ENCODE results near the gene ELOVL2. TPM values are rescaled to one million over a fixed set of nuclear protein-coding genes. Genes with fewer than 3 reads are reported as not detected.
"Not testable (repeated sequence)": the region's sequence is repeated elsewhere in the genome, so short reads cannot be mapped to it uniquely, and the experiment has no call there.

The ELOVL2 gene
- total RNA-seq, 2 donors from 2014 or later = not detected

GRCh38 chr6:11012295-11012754, 31.8 kb downstream of the ELOVL2 start:
- no peak overlapping the region for H3K27ac Mint-ChIP-seq
- H3K36me3 Mint-ChIP-seq = no peaks in the 10 kb centered on the region
- no peak for ATAC-seq
- DNase-seq (ENCODE audit: low spot score in 2 of 2) = no peak
- H3K9me3 Mint-ChIP-seq = no peaks in the 10 kb centered on the region

GRCh38 chr6:11011787-11012234, 32.3 kb downstream of the ELOVL2 start:
- no peaks in the 10 kb centered on the region for H3K36me3 Mint-ChIP-seq
- ATAC-seq (no peak), DNase-seq (ENCODE audit: low spot score in 2 of 2) (no peak)
- H3K9me3 Mint-ChIP-seq = no peaks in the 10 kb centered on the region
- no peak overlapping the region for H3K27ac Mint-ChIP-seq

DNA sequence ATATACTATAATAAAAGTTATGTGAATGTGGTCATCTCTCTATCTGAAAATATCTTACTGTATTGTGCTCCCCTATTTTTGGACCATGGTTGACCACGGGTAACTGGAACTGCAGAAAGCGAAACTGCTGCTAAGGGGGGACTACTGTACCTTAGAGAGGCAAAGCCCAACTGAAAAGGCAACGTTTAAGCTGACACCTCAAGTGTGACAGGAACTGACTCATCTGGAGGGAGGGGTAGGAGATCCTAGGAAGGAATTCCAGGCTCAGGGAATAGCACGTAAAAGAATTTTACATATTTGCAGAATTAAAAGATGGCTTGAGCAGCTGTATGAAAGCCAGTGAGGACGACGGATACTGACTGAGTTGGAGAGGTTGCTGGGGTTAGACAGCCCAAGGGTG, 34.8 kb downstream of the ELOVL2 start:
- Mint-ChIP-seq H3K9me3 (no peaks in the 10 kb centered on the region), H3K27ac (no peak overlapping the region), H3K36me3 (no peaks in the 10 kb centered on the region)
- no peak for DNase-seq (ENCODE audit: low spot score in 2 of 2)
- no peak for ATAC-seq

DNA sequence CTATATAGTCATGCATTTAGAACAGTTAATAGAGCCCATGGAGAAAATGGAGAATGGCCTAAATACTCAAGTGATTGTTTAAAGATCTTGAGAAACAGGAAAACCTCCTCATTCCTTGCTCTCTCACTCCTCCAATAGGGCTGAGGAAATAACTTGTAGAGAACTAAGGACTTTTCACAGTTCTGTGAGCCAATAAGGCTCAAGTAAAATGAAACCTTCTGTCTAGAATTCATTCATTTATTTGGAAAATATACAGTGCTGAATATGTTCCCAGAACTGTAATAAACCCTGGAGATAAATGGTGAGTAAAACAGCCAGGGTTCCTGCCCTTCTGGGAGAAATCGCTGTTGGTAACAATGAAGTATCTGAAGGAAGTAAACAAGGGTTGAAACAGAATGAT, 35.3 kb downstream of the ELOVL2 start:
- ATAC-seq (no peak), DNase-seq (ENCODE audit: low spot score in 2 of 2) (no peak)
- no peaks in the 10 kb centered on the region for H3K36me3 Mint-ChIP-seq
- H3K27ac Mint-ChIP-seq = no peak overlapping the region
- H3K9me3 Mint-ChIP-seq = no peaks in the 10 kb centered on the region

DNA sequence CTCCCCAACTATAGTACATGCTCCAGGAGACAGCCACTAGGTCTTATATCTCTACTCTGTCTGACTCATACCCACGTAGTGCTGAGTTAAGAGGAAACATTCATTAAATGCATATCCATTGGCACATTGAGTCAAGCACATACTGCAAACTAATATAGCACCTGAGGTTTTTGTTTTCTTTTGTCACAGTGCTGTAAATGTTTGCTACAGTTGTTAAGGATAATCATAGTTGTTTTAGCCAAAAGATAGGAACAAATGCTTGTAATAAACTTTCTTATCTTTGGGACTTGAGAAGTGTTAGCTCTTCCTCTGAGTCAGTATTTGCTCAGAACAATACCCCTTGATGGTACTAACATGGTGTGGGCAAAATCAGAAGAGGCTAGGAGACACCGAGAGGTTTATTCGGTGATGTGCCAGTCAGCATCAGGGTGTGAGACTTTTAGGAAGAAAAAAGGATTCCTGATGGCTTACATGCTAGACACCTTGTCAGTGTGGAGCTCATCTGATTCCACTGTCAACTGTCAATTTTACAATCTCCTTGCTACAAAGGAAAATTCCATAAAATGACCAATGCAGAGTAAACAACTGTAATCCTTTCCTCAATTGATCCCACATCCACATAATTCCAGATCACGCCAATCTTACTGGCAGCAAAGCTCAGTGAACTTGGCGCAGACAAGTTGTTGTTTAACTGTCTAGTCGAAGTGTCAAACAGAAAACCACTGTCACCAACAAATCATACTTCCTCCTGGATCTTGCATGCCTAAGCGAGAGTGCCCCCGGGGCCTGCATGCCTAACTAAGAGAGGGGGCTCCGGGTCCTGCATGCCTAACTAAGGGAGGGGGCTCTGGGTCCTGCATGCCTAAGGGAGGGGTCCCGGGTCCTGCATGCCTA, 36.1 kb downstream of the ELOVL2 start:
- H3K36me3 Mint-ChIP-seq = no peaks in the 10 kb centered on the region
- H3K9me3 Mint-ChIP-seq = no peaks in the 10 kb centered on the region
- ATAC-seq = peak in 1 of 2 donors; percentile 91

GRCh38 chr6:11006061-11006460, 38.0 kb downstream of the ELOVL2 start:
- Mint-ChIP-seq H3K27ac (no peak overlapping the region), H3K36me3 (no peaks in the 10 kb centered on the region), H3K9me3 (no peaks in the 10 kb centered on the region)
- DNase-seq (ENCODE audit: low spot score in 2 of 2) = no peak
- no peak for ATAC-seq

More for the DNA sequence above, 36.1 kb downstream of the ELOVL2 start:
- H3K27ac Mint-ChIP-seq = no peak overlapping the region
- no peak for DNase-seq (ENCODE audit: low spot score in 2 of 2)

DNA sequence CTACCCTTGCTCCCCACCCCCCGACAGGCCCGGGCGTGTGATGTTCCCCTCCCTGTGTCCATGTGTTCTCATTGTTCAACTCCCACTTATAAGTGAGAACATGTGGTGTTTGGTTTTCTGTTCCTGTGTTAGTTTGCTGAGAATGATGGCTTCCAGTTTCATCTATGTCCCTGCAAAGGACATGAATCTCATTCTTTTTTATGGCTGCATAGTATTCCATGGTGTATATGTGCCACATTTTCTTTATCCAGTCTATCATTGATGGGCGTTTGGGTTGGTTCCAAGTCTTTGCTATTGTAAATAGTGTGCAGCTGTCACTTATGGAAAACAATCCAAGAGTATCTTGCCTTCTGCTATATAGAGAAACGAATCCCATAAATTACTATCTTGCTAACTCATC, 40.8 kb downstream of the ELOVL2 start:
- not testable (repeated sequence) for H3K27ac Mint-ChIP-seq; DNase-seq (ENCODE audit: low spot score in 2 of 2); ATAC-seq; H3K36me3 Mint-ChIP-seq; H3K9me3 Mint-ChIP-seq

DNA sequence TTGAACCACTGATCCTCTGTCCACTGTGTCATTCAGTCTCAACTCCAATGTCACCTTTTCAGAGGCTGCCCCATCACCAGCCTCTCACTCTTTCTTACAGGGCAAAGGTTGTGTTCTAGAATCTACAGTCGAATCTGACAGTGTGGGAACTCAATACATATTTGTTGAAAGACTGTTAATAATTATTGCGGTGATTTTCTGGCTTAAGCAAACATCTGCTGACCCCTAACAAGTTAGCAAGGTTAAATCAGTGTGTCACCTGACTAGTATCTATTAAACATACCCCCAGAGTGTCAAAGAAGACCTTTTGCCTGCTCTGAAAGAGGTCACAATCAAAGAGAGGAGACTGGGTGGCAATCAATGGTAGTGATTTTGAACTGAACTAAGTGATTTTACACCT, 41.9 kb downstream of the ELOVL2 start:
- no peaks in the 10 kb centered on the region for H3K9me3 Mint-ChIP-seq
- no peaks in the 10 kb centered on the region for H3K36me3 Mint-ChIP-seq
- DNase-seq (ENCODE audit: low spot score in 2 of 2) = no peak
- ATAC-seq = no peak
- no peak overlapping the region for H3K27ac Mint-ChIP-seq

- DNase-seq (ENCODE audit: low spot score in 2 of 2) (no peak), ATAC-seq (no peak)
- H3K36me3 Mint-ChIP-seq = no peaks in the 10 kb centered on the region
- H3K9me3 Mint-ChIP-seq = no peaks in the 10 kb centered on the region
- H3K27ac Mint-ChIP-seq = peak overlapping the region in 1 of 2 donors; percentile 13
Measured at GRCh38 chr6:10999994-11000393, 44.1 kb downstream of the ELOVL2 start.

DNA sequence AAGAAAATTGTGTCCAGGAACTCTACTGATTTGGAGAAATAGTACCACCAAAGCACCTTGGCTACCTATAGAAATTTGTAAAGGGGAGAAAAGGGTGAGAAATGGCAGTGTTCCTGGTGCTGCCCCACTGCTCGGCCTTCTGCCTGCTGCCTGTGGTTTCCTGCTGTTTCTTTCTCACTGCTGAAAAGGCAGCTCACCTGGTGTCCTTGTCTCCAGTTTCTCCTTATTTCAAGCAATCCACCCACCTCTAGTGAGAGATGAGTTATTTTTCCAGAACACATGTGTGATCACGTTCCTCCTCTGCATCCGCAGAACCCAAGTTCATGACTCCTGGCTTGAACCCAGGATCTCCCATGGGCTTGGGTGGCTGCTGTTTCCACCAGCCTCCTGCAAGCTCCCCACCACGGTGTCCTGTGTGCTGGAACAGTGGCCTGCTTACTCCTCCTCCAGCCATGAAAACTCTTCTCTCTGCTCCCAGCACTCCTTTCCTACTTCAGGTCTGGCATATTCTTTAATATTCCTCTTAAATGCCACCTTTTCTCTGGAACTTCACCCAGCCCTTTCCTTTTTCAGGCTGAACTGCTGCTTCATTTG, 48.9 kb downstream of the ELOVL2 start:
- ATAC-seq (no peak), DNase-seq (ENCODE audit: low spot score in 2 of 2) (no peak)
- Mint-ChIP-seq H3K27ac (no peak overlapping the region), H3K36me3 (no peaks in the 10 kb centered on the region), H3K9me3 (no peaks in the 10 kb centered on the region)

- DNase-seq (ENCODE audit: low spot score in 2 of 2) = no peak
- H3K36me3 Mint-ChIP-seq = no peaks in the 10 kb centered on the region
- no peak for ATAC-seq
- no peak overlapping the region for H3K27ac Mint-ChIP-seq
- no peaks in the 10 kb centered on the region for H3K9me3 Mint-ChIP-seq
Measured at GRCh38 chr6:10993896-10994295, 50.2 kb downstream of the ELOVL2 start.

GRCh38 chr6:10991115-10991514, 53.0 kb downstream of the ELOVL2 start:
- Mint-ChIP-seq H3K36me3 (no peaks in the 10 kb centered on the region), H3K27ac (no peak overlapping the region), H3K9me3 (no peaks in the 10 kb centered on the region)
- ATAC-seq = no peak
- no peak for DNase-seq (ENCODE audit: low spot score in 2 of 2)

DNA sequence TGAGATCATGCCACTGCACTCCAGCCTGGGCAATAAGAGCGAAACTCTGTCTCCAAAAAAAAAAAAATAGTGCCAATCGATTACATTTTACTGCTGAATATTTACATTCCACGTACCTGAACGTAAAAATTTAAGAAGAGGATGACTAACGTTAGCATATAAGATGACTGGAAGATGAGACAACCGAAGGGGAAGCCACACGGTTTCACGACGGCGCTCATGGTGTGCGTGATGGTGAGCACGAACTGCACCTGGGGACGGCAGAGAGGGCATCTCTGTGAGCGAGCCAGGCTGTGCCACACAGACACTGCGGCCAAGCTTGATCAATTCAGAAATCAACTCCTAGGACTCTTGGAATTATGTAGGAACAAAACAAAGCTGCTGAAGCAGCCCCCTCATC, 54.5 kb downstream of the ELOVL2 start:
- Mint-ChIP-seq H3K27ac (no peak overlapping the region), H3K9me3 (no peaks in the 10 kb centered on the region), H3K36me3 (no peaks in the 10 kb centered on the region)
- DNase-seq (ENCODE audit: low spot score in 2 of 2) = no peak
- no peak for ATAC-seq

GRCh38 chr6:10984959-10985358, 59.1 kb downstream of the ELOVL2 start:
- H3K27ac Mint-ChIP-seq; H3K9me3 Mint-ChIP-seq; H3K36me3 Mint-ChIP-seq; ATAC-seq; DNase-seq (ENCODE audit: low spot score in 2 of 2): not testable (repeated sequence)

GRCh38 chr6:10981409-10981808, 62.7 kb downstream of the ELOVL2 start:
- ATAC-seq = no peak
- no peak overlapping the region for H3K27ac Mint-ChIP-seq
- no peaks in the 10 kb centered on the region for H3K36me3 Mint-ChIP-seq

DNA sequence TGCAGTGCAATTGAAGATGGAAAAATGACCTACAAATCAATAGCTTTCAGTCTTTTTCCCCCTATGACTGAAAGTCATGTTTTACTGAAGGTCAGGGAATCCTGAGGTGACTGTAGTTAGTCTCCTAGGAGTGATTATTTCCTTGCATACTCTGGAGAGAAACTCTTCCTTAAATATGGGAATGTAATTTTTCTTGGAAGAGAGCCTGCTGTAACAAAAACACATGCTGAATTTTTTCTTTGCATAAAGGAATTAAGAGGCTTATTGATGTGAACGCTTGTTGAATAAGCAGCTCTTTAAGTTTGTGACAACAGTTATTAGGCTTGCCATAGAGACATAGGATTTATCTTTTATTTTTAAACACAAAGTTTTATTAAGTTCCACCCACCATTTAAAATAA, 64.5 kb downstream of the ELOVL2 start:
- ATAC-seq (no peak), DNase-seq (ENCODE audit: low spot score in 2 of 2) (no peak)
- no peaks in the 10 kb centered on the region for H3K9me3 Mint-ChIP-seq
- H3K27ac Mint-ChIP-seq = no peak overlapping the region
- H3K36me3 Mint-ChIP-seq = no peaks in the 10 kb centered on the region

More at GRCh38 chr6:10981409-10981808, 62.7 kb downstream of the ELOVL2 start:
- no peaks in the 10 kb centered on the region for H3K9me3 Mint-ChIP-seq
- DNase-seq (ENCODE audit: low spot score in 2 of 2) = no peak

DNA sequence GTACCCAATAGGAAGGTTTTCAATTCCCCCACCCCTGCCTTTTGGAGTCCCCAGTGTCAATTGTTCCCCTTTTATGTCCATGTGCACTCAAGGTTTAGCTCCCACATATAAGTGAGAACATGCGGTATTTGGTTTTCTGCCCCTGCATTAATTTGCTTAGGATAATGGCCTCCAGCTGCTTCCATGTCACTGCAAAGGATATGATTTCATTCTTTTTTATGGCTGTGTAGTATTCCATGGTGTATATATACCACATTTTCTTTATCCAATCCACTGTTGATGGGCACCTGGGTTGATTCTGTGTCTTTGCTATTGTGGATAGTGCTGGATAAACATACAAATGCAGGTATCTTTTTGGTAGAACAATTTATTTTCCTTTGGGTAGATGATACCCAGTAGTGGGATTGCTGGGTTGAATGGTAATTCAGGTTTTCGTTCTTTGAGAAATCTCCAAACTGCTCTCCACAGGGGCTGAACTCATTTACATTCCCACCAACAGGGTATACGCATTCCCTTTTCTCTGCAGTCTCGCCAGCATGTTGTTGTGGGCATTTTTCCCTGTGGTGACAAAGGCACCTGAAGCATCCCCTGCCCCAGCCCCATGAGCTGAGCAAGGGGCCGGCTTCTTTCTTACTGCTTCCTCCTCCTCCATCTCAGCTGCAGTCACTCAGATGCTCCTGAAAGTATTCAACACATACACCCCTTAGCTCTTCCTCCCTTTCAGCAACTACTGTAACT, 66.7 kb downstream of the ELOVL2 start:
- Mint-ChIP-seq H3K9me3 (no peaks in the 10 kb centered on the region), H3K36me3 (no peaks in the 10 kb centered on the region), H3K27ac (no peak overlapping the region)
- no peak for DNase-seq (ENCODE audit: low spot score in 2 of 2)
- ATAC-seq = no peak
